Osteoblast (primary cell): ENCODE data around the gene PTPRZ1. TPM values are rescaled to one million over a fixed set of nuclear protein-coding genes. Genes with fewer than 3 reads are reported as not detected.

Experiments used
- DNase-seq: peaks from one replicate; pipeline ENCODE4 v3.0.0; 2011; ENCODE audit warnings: low spot score, mixed read lengths; ENCODE audit not compliant: insufficient read length; ENCODE audit errors: missing footprints
- H2AFZ ChIP-seq: 2 replicates; pipeline ENCODE4 v1.6.0; 2011; ENCODE audit warnings: mild to moderate bottlenecking, low read length
- H3K27ac ChIP-seq: 2 replicates; pipeline ENCODE4 v1.5.1; 2011; ENCODE audit warnings: mild to moderate bottlenecking, low read depth, low read length, moderate library complexity
- H3K27me3 ChIP-seq: 2 replicates; pipeline ENCODE4 v1.6.0; 2012; ENCODE audit warnings: mild to moderate bottlenecking, control low read depth, inconsistent platforms, low read length, moderate library complexity; ENCODE audit not compliant: insufficient read depth
- H3K36me3 ChIP-seq: 2 replicates; pipeline ENCODE4 v1.5.1; 2011; ENCODE audit warnings: mild to moderate bottlenecking, low read length, control low read depth, moderate library complexity; ENCODE audit not compliant: insufficient read depth
- H3K4me1 ChIP-seq: 2 replicates; pipeline ENCODE4 v1.5.1; 2011; ENCODE audit warnings: mild to moderate bottlenecking, low read length, control low read depth, moderate library complexity; ENCODE audit not compliant: insufficient read depth
- H3K4me2 ChIP-seq: 2 replicates; pipeline ENCODE4 v1.6.0; 2011; ENCODE audit warnings: mild to moderate bottlenecking, low read length; ENCODE audit not compliant: insufficient read depth
- H3K4me3 ChIP-seq: fragments of 200-600 bp; sonication (generic); 3 replicates; pipeline ENCODE4 v1.5.1; 2012; ENCODE audit warnings: mild to moderate bottlenecking, low read length, inconsistent platforms; ENCODE audit not compliant: insufficient read depth
- H3K79me2 ChIP-seq: 2 replicates; pipeline ENCODE4 v1.6.0; 2012; ENCODE audit warnings: mild to moderate bottlenecking, low read length, control low read depth, inconsistent platforms; ENCODE audit not compliant: insufficient read depth
- H3K9me3 ChIP-seq: 2 replicates; pipeline ENCODE4 v1.5.1; 2011; ENCODE audit warnings: low read depth, low read length, control low read depth
- H4K20me1 ChIP-seq: 2 replicates; pipeline ENCODE4 v1.6.0; 2012; ENCODE audit warnings: mild to moderate bottlenecking, low read length, control low read depth; ENCODE audit not compliant: insufficient read depth
- CTCF ChIP-seq: IDR thresholded peaks from 2 replicates; pipeline ENCODE4 v1.5.1; 2011; ENCODE audit warnings: mild to moderate bottlenecking, low read depth, low read length, moderate library complexity; ENCODE audit errors: extremely low read depth
- small RNA-seq: library from RNA; depleted of rRNA; stranded (forward); fragments of <200 nt; gene quantifications from one replicate; pipeline ENCODE3, GENCODE V24; 2012
- total RNA-seq: library from RNA; depleted of rRNA; stranded (reverse); fragments of >200 nt; gene quantifications from 2 replicates; pipeline ENCODE4 v1.2.3, GENCODE V29; 2012

Gene PTPRZ1
- total RNA-seq, 1 donor, result not detected

GRCh38 chr7:122095642-122096041, 222.7 kb downstream of the PTPRZ1 start:
- H2AFZ ChIP-seq, result no peak overlapping the region
- H3K27ac ChIP-seq, result no peak overlapping the region
- no peak for TF ChIP-seq CTCF
- no peak overlapping the region for H3K4me2 ChIP-seq
- no peaks in the 10 kb centered on the region for H4K20me1 ChIP-seq
- H3K4me1 ChIP-seq, result no peaks in the 10 kb centered on the region
- H3K9me3 ChIP-seq, result no peaks in the 10 kb centered on the region
- H3K4me3 ChIP-seq, result no peak overlapping the region
- no peak for DNase-seq
- H3K27me3 ChIP-seq, result no peaks in the 10 kb centered on the region
- no peaks in the 10 kb centered on the region for H3K79me2 ChIP-seq
- H3K36me3 ChIP-seq, result no peaks in the 10 kb centered on the region

GRCh38 chr7:122100021-122100420, 227.1 kb downstream of the PTPRZ1 start:
- peaks cover 3% of the 10 kb centered on the region for H3K36me3 ChIP-seq
- no peaks in the 10 kb centered on the region for H3K79me2 ChIP-seq
- DNase-seq, result no peak
- H3K9me3 ChIP-seq, result no peaks in the 10 kb centered on the region
- no peak overlapping the region for H2AFZ ChIP-seq
- H3K27me3 ChIP-seq, result no peaks in the 10 kb centered on the region
- H4K20me1 ChIP-seq, result no peaks in the 10 kb centered on the region
- no peak overlapping the region for H3K4me3 ChIP-seq
- no peak overlapping the region for H3K4me2 ChIP-seq
- TF ChIP-seq CTCF, result no peak
- no peaks in the 10 kb centered on the region for H3K4me1 ChIP-seq
- no peak overlapping the region for H3K27ac ChIP-seq

- H2AFZ ChIP-seq, result no peak overlapping the region
- H3K27me3 ChIP-seq, result no peaks in the 10 kb centered on the region
- no peaks in the 10 kb centered on the region for H3K79me2 ChIP-seq
- no peak for TF ChIP-seq CTCF
- peaks cover 3% of the 10 kb centered on the region for H3K36me3 ChIP-seq
- H3K4me2 ChIP-seq, result no peak overlapping the region
- no peak for DNase-seq
- H3K9me3 ChIP-seq, result no peaks in the 10 kb centered on the region
- H3K4me1 ChIP-seq, result no peaks in the 10 kb centered on the region
- H4K20me1 ChIP-seq, result no peaks in the 10 kb centered on the region
- no peak overlapping the region for H3K4me3 ChIP-seq
- no peak overlapping the region for H3K27ac ChIP-seq
Observed at GRCh38 chr7:122103064-122103463, 230.1 kb downstream of the PTPRZ1 start.

Small RNA genes lying within 50 kb of the gene (small RNA-seq; reads per million reads assigned to genes)
- gene RNU7-154P, result not detected
